NAMALWA (cell line): Measurements from ENCODE around the gene MRPL14.
"Not testable (repeated sequence)": the region's sequence is repeated elsewhere in the genome, so short reads cannot be mapped to it uniquely, and the experiment has no call there.

ENCODE experiments used
- DNase-seq: peaks from one replicate; pipeline ENCODE4 v3.0.0-alpha.2; 2015; ENCODE audit warnings: low spot score

Gene MRPL14

DNA sequence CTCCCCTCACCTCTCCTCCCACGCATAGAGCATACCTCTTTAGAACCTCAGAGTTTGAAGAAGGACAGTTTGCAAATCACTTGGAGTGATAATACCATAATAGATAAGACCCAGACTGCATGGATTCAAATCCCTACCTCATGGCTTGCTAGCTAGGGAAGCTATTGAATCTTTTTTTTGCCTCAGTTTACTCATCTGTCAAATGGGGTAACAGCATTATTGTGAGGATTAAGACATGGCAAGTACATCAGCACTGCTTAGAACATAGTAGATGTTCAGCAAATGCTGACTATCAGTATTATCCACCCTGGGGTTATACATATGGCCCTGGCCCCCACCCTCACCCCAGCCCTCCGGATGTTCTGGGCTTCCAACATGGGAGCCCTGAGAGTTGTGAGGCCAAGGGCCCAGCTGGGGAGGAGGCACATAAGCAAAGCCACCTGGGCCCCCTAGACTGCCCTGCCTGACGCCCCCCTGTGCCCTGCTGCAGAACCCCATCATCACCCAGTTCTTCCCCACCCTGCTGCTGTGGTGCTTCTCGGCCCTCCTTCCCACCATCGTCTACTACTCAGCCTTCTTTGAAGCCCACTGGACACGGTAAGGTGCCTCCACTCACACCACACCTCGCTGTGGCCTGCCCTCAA lies 22.2 kb upstream of the MRPL14 start:
- no peak for DNase-seq

DNA sequence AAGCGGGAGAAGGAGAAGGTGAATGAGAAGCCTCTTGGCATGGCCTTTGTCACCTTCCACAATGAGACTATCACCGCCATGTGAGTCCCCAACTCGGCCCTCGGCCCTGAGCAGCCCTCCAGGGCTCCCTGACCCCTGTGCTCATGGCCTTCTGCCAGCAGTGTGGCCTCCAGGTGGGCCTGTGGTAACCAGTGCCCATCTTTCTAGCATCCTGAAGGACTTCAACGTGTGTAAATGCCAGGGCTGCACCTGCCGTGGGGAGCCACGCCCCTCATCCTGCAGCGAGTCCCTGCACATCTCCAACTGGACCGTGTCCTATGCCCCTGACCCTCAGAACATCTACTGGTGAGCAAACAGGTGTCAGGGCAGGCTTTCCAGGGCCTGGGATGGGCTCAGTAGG lies 21.1 kb upstream of the MRPL14 start:
- DNase-seq = no peak

DNA sequence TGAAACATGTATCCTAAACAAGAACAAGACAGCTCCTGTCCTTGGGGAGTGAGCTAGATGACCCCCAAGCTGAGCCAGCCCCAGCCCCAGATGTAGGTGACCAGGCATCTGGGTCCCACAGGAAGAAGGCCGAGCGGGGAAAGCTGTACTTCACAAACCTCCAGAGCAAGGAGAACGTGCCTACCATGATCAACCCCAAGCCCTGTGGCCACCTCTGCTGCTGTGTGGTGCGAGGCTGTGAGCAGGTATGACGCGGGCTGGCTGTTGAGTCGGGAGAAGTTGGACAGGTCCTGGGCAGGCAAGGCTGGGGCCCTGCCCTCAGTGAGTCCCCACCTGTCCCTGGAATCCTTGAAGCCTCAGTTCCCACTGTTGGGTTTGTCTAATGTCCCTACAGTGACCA lies 20.0 kb upstream of the MRPL14 start:
- no peak for DNase-seq

DNA sequence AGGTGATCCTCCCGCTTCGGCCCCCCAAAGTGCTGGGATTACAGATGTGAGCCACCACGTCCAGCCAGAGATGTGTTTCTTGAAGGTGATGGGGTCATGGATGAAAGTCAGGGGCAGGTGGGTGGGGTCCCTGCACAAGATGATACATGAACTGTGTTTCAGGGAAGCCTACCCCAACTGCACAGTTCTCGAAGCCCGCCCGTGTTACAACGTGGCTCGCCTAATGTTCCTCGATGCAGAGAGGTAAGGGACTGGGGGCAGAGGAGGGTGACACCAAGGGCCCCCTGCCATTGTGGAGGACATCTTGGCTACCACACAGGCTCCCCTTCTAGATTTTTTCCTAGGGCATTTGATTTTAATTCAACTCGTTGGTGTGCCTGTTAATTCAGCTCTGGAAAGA lies 19.4 kb upstream of the MRPL14 start:
- DNase-seq = no peak

DNA sequence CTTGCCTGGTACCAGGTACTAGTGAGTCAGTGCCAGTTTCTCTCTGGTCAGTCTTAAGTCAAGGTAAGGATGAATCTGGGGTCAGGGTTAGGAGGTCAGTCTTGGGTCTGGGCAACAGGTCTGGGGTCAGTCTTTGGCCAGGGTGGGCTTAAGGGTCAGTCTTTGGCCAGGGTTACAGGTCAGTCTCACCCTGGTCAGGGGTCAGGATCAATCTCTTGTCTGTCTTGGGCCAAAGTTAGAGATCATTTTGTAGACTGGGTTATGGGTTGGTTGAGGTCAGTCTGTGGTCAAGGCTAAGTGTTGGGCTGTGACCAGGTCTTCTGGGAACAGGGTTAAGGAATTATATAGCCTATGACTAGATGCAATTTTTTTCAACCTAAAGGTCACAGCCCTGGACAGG lies 18.6 kb upstream of the MRPL14 start:
- no peak for DNase-seq

DNA sequence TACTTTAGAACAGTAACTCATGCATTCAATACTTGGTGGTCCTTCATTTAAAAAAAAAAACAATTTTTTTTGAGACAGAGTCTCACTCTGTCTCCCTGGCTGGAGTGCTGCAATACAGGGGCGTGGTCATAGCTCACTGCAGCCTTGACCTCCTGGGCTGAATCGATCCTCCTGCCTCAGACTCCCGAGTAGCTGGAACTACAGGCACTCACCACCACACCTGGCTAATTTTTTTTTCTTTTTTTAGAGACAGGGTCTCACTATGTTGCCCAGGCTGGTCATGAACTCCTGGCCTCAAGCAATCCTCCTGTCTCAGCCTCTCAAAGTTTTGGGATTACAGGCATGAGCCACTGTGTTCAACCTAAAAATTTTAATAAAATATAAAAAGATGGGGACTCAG lies 17.3 kb upstream of the MRPL14 start:
- DNase-seq = not testable (repeated sequence)

DNA sequence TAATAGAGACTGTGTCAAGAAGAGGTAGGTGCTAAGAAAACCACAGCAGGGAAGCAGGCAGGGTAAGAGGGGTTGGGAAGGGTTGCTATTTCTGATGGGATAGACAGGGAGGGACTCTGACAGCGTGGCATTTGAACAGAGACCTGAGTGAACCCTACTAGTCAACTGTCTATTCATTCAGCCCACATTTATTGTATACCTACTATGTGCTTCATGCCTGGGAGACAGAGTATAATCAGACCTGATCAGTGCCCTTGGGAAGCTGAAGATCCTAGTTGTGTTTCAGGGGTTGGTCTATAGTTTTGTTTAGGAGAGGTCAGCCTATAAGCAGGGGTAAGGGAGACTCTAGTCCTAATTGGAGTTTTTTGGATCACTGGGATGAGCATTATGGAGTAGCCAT lies 16.5 kb upstream of the MRPL14 start:
- DNase-seq = no peak

DNA sequence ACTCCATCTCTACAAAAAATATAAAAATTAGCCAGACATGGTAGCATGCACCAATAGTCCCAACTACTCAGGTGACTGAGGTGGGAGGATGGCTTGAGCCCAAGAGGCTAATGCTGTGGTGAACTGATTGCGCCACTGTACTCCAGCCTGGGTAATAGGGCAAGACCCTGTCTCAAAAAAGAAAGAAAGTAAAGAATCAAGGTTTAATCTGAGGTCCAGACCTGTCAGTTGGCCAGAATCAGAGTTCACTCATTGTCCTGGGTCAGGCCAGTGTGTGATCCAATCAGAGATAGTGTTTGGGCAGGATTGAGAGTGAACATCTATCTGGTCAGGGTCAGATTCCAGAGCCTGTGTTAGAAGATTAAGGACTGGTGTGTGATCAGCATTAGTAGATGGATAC lies 15.6 kb upstream of the MRPL14 start:
- DNase-seq = no peak

DNA sequence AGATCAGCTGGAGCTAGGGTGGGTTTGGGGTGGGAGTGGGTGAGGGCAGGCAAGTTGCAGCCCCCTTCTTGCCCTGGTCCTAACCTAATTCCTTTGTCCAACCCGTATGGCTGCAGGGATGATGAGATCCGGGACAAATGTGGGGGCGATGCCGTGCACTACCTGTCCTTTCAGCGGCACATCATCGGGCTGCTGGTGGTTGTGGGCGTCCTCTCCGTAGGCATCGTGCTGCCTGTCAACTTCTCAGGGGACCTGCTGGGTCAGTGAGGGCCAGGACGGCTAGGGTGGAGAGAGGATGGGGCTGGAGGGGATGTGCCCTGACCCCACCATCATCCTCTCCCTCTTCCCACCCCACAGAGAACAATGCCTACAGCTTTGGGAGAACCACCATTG lies 12.1 kb upstream of the MRPL14 start:
- DNase-seq = no peak

DNA sequence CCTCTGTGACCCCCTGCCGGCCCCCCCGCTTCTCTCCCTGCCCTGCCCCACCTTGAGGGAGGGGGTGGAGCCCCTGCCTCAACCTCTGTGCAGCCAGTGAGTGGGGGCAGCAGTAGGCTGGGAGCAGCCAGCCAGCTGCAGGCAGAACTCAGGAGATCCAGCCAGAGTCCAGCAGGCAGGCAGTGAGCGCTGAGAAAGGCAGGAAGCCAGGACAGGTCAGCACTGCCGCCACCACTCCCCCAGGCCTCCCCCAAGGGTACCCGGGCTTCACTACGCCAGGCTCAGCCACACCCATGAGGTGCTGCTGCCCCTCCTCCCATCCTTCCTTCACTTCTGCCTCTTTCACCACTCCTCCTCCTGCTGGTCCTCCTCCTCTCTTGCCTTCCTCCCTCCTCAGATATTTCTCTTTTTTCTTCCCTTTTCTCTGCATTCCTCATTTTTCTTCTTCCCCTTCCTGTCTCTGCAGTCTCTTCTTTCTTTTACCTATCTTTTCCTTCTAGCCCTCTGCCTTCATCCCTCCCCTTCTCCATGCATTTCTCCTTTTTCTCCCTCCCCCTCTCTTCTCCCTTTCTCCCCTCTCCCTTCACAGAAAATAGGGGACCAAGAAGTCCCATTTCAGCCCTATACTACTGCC lies 11.6 kb upstream of the MRPL14 start:
- DNase-seq = no peak

DNA sequence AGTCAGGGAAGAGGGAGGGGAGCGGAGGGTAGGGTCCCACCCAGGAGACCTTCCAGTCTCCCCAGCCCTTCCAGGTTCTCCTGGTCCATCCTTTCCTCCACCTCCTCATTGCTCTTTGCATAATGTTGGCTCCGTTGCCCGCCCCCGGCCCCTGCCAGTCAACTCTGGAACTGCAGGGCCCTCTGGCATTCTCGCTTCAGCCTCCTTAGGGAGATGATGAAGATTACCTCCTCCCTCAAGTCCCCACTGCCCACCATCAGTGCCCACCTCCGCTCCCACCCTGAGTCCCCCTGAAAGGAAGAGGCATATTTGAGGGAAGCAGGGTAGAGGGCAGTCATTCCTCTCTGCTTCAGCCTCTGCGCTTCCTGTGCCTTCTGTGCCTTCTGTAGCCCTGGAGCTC lies 8.6 kb upstream of the MRPL14 start:
- DNase-seq = no peak

DNA sequence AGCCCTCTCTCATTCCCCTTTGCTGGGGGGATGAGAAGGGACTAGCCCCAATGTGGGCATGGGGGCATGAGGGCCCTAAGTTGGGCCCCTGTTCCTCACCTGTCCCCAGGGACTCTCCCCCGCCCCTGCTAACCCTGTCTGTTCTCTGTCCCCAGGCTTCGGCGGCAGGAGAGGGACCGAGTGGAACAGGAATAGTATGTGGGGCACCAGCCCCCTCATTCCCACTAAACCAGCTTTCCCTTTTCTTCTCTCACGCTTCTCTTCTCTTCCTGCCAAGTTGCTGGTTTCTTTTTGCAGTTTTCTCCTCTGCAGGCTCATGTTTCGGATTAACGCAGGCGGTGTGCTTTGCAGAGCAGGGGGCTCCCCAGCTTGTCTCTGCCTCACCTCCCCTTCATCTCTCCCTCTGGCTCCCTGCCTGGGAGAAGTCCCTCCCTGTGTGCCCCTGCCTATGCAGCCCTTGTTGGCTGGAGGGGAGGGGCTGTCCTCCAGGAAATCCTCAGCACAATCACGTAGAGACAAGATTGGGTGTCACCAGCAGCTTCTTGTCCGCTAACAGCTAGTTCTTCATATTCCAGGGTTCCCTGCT lies 8.0 kb upstream of the MRPL14 start:
- no peak for DNase-seq

DNA sequence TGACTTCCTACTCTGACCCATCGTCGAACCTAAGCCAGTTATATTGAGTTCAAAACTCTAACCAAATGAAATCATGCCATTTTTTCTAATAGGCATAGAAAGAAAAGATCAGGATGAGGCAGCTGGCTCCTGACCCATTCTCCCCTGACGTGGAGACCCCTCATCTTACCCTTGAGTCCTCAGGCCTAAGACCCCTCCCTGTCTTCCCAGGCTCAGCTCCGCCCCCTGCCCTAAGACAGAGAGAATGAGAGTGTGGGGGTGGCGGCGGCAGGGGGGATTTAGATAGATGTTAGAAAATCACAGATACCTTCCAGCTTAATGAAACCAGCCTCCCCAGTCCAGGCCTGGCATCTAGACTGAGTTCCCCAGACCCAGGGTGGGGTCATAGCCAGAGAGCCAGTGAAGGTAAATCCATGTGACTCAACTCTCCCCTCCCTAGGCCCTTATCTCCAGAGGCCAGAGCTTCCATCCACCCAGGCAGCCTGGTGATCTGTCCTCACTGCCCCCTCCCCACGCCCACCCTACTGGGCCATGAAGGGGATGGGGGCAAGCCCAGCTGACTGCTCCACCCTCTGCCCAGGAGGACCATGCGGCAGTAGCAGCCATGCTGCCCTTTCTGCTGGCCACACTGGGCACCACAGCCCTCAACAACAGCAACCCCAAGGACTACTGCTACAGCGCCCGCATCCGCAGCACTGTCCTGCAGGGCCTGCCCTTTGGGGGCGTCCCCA lies 6.9 kb upstream of the MRPL14 start:
- no peak for DNase-seq

DNA sequence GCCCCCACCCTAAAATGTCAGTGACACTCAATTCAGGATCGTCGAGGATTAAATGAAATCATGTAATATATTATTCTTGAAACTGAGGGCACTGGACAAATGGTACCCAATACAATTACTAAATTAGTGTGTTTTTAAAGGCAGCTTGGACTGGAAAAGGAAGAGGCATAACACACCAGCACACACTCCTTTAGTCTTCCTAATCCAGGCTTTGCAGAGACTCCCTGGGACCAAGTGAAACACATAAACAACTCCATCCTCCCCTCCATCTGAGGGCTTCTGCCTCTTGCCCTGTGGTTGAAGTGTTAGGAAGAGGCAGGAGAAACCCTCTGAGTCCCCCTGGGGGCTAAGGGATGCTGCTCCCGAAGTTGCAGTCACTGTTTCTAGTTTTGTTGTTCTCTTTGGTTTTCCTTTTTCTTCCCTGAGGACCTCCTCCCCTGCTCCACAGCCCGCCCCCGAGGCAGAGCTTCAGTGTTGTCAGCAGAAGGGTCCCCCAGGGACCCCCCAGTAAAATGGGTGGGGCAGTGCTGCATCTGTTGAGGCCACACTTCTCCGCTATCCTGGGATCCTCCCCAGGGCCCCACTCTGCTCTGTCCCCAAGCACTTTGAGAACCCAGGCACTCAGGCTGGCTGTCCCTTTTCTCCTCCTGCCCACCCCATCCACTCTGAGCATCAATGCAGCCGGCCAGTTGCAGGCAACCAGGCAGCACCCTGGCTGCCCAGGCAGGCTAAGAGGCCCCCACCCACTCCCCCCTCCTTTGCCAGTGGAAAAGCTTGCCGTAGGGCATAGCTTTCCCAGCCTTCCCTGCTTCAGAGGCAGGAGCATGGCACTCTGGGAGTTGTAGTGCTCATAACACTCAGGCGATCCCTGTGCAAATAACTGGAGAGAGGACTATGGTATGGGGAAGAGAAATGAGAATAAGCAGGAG lies 6.0 kb upstream of the MRPL14 start:
- DNase-seq = no peak

DNA sequence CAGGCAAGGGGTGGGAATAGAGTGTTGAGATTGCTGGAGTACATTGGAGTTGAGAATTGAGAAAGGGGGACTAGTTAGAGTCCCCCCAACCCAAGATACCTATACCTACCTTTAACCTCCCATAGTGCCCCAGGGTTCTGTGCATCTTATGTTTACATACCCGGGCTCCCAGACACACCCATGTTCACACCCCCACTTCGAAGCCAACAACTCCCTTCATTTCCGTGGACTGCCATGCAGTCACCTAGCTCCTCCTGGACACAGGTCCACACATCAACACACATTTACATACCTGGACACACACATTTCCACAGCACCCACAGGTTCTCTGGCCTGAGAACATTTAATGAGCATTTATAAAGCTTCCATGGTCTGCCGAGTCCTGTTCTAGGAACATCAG lies 5.2 kb upstream of the MRPL14 start:
- no peak for DNase-seq

DNA sequence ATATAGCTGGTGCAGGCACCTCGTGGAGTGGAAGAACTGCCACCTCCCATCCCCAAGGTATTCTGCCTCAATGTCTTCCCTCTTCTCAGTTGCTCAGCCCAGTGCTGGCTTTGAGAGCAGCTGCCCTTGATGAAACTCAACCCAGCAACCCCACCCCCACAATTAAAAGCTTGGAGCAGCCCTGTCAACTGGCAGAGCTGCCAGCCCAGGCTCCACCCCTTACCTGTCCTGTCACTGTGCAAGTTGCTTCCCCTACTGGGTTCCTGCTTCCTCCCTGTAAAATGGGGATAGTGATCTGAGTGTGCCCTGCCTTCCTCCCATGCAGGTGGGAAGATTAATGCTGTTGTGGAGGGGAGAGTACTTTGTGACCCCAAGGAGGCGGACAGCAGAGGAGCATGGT lies 4.6 kb upstream of the MRPL14 start:
- no peak for DNase-seq

DNA sequence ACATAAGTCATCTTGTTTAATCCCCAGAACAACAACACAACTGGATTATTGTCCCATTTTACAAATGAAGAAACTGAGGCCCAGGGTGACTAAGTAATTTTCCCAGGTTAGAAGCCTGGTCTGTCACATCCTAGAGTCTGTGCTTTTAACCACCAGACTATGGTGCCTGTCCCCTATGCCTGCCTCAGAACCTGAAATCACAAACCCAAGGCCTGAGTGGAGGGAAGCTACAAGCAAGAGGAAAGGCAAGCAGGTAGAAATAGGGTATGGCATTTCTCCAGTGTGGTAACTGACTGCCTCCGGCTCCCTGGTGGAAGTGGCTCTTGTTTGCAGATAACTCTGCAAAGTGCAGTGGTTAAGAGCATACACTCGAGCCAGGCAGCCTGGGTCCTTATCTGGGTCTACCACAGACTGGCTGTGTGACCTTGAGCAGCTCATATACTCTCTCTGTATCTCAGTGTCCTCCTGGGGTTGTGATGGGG lies 2.6 kb upstream of the MRPL14 start:
- DNase-seq = no peak

DNA sequence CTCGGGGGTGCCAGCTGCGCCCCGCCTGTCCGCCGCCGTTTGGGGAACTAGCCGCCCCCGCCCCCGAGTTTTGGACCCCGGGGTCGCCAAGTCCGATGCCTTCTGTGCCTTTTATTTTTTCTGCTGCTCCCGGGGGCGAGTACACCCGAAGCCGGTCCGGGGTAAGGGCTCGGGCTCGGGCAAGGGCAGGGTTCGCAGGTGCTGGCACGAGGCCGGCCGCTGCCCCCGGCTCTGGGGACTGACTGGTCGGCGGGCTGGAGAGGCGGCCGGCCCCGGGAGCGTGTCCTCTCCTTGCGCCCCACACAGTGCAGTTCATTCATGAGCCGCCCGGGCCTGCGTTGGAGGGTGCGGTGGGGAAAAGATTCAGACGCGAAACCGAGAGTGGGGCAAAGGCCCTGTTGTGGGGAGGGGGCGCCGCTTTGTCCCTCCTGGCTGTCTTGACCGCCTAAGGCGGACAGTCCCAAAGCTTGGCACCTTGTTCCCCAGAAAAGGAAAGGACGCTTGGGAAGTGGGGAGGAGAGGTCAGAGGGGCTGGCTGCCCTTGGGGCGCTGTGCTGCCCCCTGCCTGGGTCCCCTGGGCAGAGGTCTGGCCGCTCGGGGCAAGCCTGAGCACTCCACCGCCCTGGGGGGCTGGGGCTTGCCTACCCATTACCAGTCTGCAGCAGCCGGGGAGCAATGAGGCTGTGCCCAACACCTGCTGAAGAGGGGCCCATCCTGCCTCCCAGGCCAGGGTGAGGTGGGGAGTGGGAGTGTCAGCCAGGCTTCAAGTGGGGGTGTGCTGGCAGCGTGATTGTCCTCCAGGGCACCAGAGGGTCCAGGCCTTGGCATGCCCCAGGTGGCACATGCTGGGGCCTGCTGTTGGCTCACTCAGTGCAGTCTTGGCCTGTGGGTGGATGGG lies 1.0 kb upstream of the MRPL14 start:
- DNase-seq = no peak

DNA sequence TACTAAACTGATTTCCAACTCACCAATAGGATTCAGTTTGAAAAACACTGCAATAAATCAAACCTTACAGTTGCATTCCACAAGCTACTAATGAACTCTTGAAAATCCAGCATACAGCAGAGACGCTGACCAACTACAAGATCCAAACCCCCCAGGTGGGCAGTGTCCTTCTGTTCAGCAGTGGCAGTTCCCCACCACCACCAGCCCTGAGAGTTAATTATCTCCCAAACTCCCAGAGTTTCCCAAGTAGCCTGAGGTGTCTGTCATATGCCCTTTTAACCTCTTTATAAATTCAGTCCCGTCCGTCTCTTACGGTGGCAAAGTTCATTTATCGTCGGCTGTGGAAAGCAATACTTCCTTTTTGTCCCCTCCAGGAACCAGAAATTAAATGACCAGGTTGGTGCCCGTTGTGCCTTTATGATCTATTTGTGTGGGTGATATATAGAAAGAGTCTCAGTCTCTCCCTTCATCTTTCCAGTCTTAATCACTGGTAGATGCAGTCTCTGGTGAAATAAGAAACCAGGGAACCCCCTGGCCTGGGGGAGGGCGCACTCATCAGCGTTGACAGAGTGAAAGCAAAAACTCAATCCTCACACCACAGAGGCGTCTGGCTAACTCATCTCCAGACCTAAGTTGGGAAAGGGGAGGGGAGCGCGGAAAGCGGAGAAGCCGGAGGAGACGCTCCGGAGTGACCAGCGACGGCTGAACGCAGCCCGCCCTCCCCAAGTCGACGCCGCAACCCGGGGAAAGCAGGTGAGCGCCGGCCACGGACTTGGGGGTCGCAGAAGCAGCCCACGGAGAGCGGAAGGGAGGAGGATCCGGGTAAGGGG lies 717 bp downstream of the MRPL14 start:
- peak; percentile 62 for DNase-seq

DNA sequence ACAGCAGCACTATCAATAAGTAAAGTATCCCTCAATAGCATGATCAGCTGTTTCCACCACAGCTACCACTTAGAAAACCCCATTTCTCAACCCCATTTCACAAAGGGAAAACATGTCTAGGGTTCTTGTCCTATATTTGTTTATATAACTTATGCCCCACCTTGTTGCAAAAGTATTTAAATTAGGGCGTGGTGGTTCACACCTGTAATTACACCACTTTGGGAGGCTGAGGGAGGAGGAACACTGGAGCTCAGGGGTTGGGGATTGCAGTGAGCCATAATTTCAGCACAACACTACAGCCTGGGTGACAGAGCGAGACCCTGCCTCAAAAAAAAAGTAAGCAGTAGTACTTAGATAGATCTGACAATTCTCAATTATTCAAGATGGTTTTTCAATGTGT lies 3.7 kb downstream of the MRPL14 start:
- no peak for DNase-seq
